Measurements from ENCODE around the gene PHLDB3.

GRCh38 chr19:43430142-43430710 lies 74.3 kb downstream of the PHLDB3 start:
- TF ChIP-seq CTCF (IDR thresholded peaks at IDR 0.05; ENCODE audit: insufficient read depth, low read depth, low read length) (no peak), EZH2 (IDR thresholded peaks at IDR 0.05; ENCODE audit: insufficient read depth, low read length) (no peak)

Measured in astrocyte (in vitro differentiated cells and primary cell).